HepG2 (cell line): Measurements from ENCODE around the gene HSD11B1L.

ENCODE experiments used
- ARNT ChIP-seq: fragments of 450-650 bp; IDR thresholded peaks from 2 replicates; pipeline ENCODE4 v1.6.1; 2017
- EZH2 ChIP-seq: conservative IDR thresholded peaks from 2 replicates; pipeline ENCODE4 v1.6.1; 2012; ENCODE audit warnings: mild to moderate bottlenecking, low read depth, low read length, moderate library complexity
- RAD21 ChIP-seq: fragments of 450-650 bp; formaldehyde crosslinking; IDR thresholded peaks from 2 replicates; pipeline ENCODE4 v1.5.0; 2020; ENCODE audit warnings: mild to moderate bottlenecking
- ZNF746 ChIP-seq: sonication (generic); formaldehyde crosslinking; IDR thresholded peaks from 2 replicates; pipeline ENCODE4 v1.8.0; 2022; ENCODE audit warnings: mild to moderate bottlenecking, missing genetic modification reagents

DNA sequence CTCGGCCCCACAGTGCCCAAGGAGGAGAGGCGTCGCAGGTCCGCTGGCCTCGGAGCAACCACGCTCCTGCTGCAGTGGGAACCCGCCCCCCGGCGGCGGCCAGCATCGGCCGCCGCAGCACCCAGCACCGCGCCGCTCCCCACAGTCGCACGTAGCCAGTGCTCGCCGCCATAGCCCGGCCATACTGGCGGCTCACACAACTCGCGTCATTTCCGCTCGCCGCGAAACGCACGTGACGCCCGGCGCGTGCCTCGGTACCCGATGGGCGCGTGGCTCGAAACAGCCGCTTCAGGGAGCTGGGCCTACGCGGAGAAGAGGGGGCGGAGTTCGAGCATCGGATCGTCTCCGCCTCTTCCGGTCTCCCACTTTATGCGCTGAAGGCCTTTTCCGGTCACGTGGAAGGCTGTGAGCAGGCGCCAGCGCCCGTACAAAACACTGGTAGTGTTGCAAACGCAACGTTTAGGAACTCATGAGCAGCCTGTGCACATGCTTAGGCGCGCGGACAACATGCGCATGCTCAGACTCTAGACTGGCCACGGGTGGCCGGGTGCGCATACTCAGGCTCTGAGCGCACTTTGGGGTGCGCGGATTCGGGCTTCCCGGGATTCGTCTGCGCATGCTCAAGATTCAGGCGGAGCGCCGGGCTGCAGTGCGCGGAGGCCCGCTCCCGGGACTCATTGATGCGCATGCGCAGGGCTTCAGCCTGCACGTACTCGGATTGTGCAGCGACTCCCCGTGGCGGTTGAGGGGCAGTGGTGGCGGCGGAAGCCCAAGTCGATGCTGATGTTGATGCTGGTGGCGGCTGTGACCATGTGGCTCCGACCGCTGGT lies 39.3 kb downstream of the HSD11B1L start, which contains the start of the genes CATSPERD and LONP1:
- TF ChIP-seq RAD21 (CRISPR knock-in tag) (peak; percentile 62; the same call in 1 of the 2 replicates), ARNT (no peak), ZNF746 (CRISPR knock-in tag) (peak; percentile 62; the same call in 1 of the 2 replicates), EZH2 (no peak)
